ENCODE measurements around the gene NEDD4L.

The NEDD4L gene

DNA sequence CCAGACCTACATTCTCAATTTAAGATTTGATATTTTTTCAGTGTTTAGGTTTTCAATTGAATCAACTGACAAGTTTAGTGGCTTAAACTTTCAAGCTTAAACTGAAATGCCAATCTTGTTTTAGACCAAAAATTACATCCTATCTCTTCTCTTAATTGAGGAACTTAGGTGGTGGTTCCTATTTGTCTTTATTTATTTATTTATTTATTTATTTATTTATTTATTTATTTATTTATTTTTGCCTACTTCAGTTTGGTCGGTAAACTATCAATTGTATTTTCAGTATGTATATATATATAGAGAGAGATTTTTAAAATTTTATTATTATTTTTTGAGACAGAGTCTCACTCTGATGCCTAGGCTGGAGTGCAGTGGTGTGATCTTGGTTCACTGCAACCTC, 68.1 kb downstream of the NEDD4L start (continued):
- TF ChIP-seq ZNF518A (tag by site-specific recombination; conservative IDR thresholded peaks at IDR 0.05; ENCODE audit: low read depth): peak; percentile 86
- peak; percentile 74 for TF ChIP-seq REST (tag by site-specific recombination; IDR thresholded peaks at IDR 0.05)
- TF ChIP-seq, protein P1, sequence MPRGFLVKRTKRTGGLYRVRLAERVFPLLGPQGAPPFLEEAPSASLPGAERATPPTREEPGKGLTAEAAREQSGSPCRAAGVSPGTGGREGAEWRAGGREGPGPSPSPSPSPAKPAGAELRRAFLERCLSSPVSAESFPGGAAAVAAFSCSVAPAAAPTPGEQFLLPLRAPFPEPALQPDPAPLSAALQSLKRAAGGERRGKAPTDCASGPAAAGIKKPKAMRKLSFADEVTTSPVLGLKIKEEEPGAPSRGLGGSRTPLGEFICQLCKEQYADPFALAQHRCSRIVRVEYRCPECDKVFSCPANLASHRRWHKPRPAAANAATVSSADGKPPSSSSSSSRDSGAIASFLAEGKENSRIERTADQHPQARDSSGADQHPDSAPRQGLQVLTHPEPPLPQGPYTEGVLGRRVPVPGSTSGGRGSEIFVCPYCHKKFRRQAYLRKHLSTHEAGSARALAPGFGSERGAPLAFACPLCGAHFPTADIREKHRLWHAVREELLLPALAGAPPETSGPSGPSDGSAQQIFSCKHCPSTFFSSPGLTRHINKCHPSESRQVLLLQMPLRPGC (tag by site-specific recombination; IDR thresholded peaks at IDR 0.05): no peak
- no peak for TF ChIP-seq ZNF157 (tag by site-specific recombination; IDR thresholded peaks at IDR 0.05)
- TF ChIP-seq GLI4 (tag by site-specific recombination; IDR thresholded peaks at IDR 0.05): no peak
- TF ChIP-seq ZNF837 (tag by site-specific recombination; IDR thresholded peaks at IDR 0.05): no peak
- TF ChIP-seq ZNF629 (tag by site-specific recombination; IDR thresholded peaks at IDR 0.05): 0 out of 2 replicates have a peak, but pooled peaks have one; percentile 36
- TF ChIP-seq ZNF548 (tag by site-specific recombination; IDR thresholded peaks at IDR 0.05): no peak
- peak; percentile 91 for TF ChIP-seq ZNF510 (tag by site-specific recombination; IDR thresholded peaks at IDR 0.05; ENCODE audit: insufficient replicate concordance)
- no peak for TF ChIP-seq ZBTB10 (tag by site-specific recombination; IDR thresholded peaks at IDR 0.05)
- TF ChIP-seq ZNF571 (tag by site-specific recombination; IDR thresholded peaks at IDR 0.05): no peak
- TF ChIP-seq ZNF2 (tag by site-specific recombination; IDR thresholded peaks at IDR 0.05): no peak
- no peak for TF ChIP-seq TRIM28 (IDR thresholded peaks at IDR 0.05; ENCODE audit: borderline replicate concordance, low read length)
- no peak for TF ChIP-seq ZNF76 (tag by site-specific recombination; IDR thresholded peaks at IDR 0.05; ENCODE audit: borderline replicate concordance, low read depth)
- TF ChIP-seq ZNF654 (tag by site-specific recombination; IDR thresholded peaks at IDR 0.05; ENCODE audit: low read depth): peak; percentile 40
- TF ChIP-seq ZNF48 (tag by site-specific recombination; IDR thresholded peaks at IDR 0.05): no peak
- no peak for TF ChIP-seq ZNF169 (tag by site-specific recombination; IDR thresholded peaks at IDR 0.05)
- no peak for TF ChIP-seq ZSCAN16 (tag by site-specific recombination; IDR thresholded peaks at IDR 0.05)
- TF ChIP-seq ZNF423 (tag by site-specific recombination; IDR thresholded peaks at IDR 0.05): no peak
